K562 (cell line): ENCODE measurements around the gene CREB3L1. TPM values are rescaled to one million over a fixed set of nuclear protein-coding genes. Genes with fewer than 3 reads are reported as not detected.
A peak's percentile ranks its signal among the peaks of the same experiment; 100 is the strongest.

Experiments used
- CREB1 ChIP-seq, 2 experiments: sonication (generic) in 1 of 2; formaldehyde crosslinking in 1 of 2; IDR thresholded peaks; 2 replicates each; pipeline versions ENCODE4 v1.6.1 to v1.8.0; 2012 to 2022; ENCODE audit warnings: inconsistent platforms in 1 of 2, mild to moderate bottlenecking in 1 of 2, missing genetic modification reagents in 1 of 2, moderate library complexity in 1 of 2
- DPF2 ChIP-seq: fragments of 450-650 bp; IDR thresholded peaks from 2 replicates; pipeline ENCODE4 v1.6.1; 2016
- ELF4 ChIP-seq: fragments of 450-650 bp; formaldehyde crosslinking; IDR thresholded peaks from 2 replicates; pipeline ENCODE4 v1.4.0; 2022; ENCODE audit warnings: missing genetic modification characterization
- ETV1 ChIP-seq: fragments of 450-650 bp; conservative IDR thresholded peaks from 2 replicates; pipeline ENCODE4 v1.6.1; 2016; ENCODE audit warnings: missing genetic modification characterization, control low read depth, low read depth, missing compliant biosample characterization
- FOSL1 ChIP-seq: fragments of 200-800 bp; sonication (Bioruptor generic); conservative IDR thresholded peaks from 2 replicates; pipeline ENCODE4 v1.6.1; 2016; ENCODE audit warnings: missing genetic modification characterization, missing compliant biosample characterization
- JUN ChIP-seq, 2 experiments: sonication (generic) in 1 of 2; formaldehyde crosslinking in 1 of 2; IDR thresholded peaks; 2 replicates each; pipeline versions ENCODE4 v1.6.1 to v1.8.0; 2012 to 2022; ENCODE audit warnings: borderline replicate concordance in 2 of 2, mild to moderate bottlenecking in 2 of 2, improper control_type of control experiment in 1 of 2, low read depth in 1 of 2, low read length in 1 of 2, missing genetic modification reagents in 1 of 2
- MYC ChIP-seq, 2 experiments: fragments of 250-450 bp in 1 of 2; sonication (Bioruptor Pico) in 1 of 2; IDR thresholded peaks; 2 replicates each; pipeline versions ENCODE4 v1.5.1 to v1.6.1; 2012 to 2021; ENCODE audit warnings: low read depth in 2 of 2, borderline replicate concordance in 1 of 2, improper control_type of control experiment in 1 of 2, low read length in 1 of 2, mild to moderate bottlenecking in 1 of 2, moderate library complexity in 1 of 2
- POLR3A ChIP-seq: IDR thresholded peaks from 2 replicates; pipeline ENCODE4 v1.6.1; 2011; ENCODE audit warnings: borderline replicate concordance, mild to moderate bottlenecking, moderate library complexity; ENCODE audit not compliant: insufficient read length, insufficient read depth; ENCODE audit errors: extremely low read depth
- RNF2 ChIP-seq: sonication (generic); IDR thresholded peaks from 2 replicates; pipeline ENCODE4 v1.6.1; 2016
- SRSF7 ChIP-seq: fragments of 200-400 bp; formaldehyde crosslinking; optimal IDR thresholded peaks from 2 replicates; pipeline ENCODE3; 2017; ENCODE audit warnings: mild to moderate bottlenecking, low read depth, low read length
- TEAD4 ChIP-seq, 2 experiments: sonication (generic) in 1 of 2; formaldehyde crosslinking in 1 of 2; IDR thresholded peaks; 2 replicates each; pipeline versions ENCODE4 v1.6.1 to v1.8.0; 2012 to 2022; ENCODE audit warnings: borderline replicate concordance in 1 of 2, inconsistent platforms in 1 of 2, low read length in 1 of 2, mild to moderate bottlenecking in 1 of 2, missing genetic modification reagents in 1 of 2
- ZNF175 ChIP-seq: fragments of 200-800 bp; sonication (Bioruptor generic); IDR thresholded peaks from 2 replicates; pipeline ENCODE4 v1.6.1; 2016; ENCODE audit warnings: low read depth, mild to moderate bottlenecking, missing genetic modification characterization, missing compliant biosample characterization
- ZNF707 ChIP-seq: fragments of 250-450 bp; sonication (Bioruptor Pico); conservative IDR thresholded peaks from 2 replicates; pipeline ENCODE4 v1.8.0; 2022; ENCODE audit warnings: inconsistent platforms, mild to moderate bottlenecking, moderate library complexity
- polyA plus RNA-seq, 8 experiments: library from polyadenylated mRNA; depleted of rRNA in 4 of 8; stranded (reverse) in 5 of 8; unstranded in 3 of 8; fragments of >200 nt; fragmentation: Nextera tagmentation in 2 of 8; fragmentation: Illumina TruSeq in 1 of 8; extraction: Ambion mirVana in 2 of 8; extraction: Trizol in 1 of 8; gene quantifications; 2 replicates each; pipeline versions ENCODE4 v1.2.1 to v1.2.3, GENCODE V29; 2011 to 2014; ENCODE audit warnings: inconsistent platforms in 1 of 8, missing spikeins in 1 of 8
- total RNA-seq, 7 experiments: library from RNA; depleted of rRNA in 6 of 7; stranded (reverse); fragments of >200 nt in 6 of 7; fragmentation: Illumina TruSeq in 2 of 7; extraction: Trizol in 2 of 7; gene quantifications; 2 replicates each; pipeline versions ENCODE4 v1.2.1 to v1.2.3, GENCODE V29; 2011 to 2021; ENCODE audit warnings: low replicate concordance in 1 of 7
- TF ChIP-seq, protein P1 (sequence below): fragments of 450-650 bp; IDR thresholded peaks from 2 replicates; pipeline ENCODE4 v1.7.1; 2018; ENCODE audit warnings: mild to moderate bottlenecking, low read depth; ENCODE audit not compliant: partially characterized antibody
- TF ChIP-seq, protein P2 (sequence below): fragments of 250-450 bp; sonication (Bioruptor Pico); IDR thresholded peaks from 2 replicates; pipeline ENCODE4 v1.8.0; 2022; ENCODE audit warnings: inconsistent platforms, mild to moderate bottlenecking, moderate library complexity, borderline replicate concordance
- TF ChIP-seq, protein P3 (sequence below), 2 experiments: IDR thresholded peaks; 2 replicates each; pipeline ENCODE4 v1.6.1; 2011; ENCODE audit warnings: borderline replicate concordance in 1 of 2, control low read depth in 1 of 2, low read depth in 1 of 2, low read length in 1 of 2, mild to moderate bottlenecking in 1 of 2, mixed read lengths in 1 of 2, moderate library complexity in 1 of 2; ENCODE audit not compliant: insufficient read depth in 1 of 2, insufficient read length in 1 of 2, poor library complexity in 1 of 2, severe bottlenecking in 1 of 2; ENCODE audit errors: extremely low read depth in 1 of 2
- TF ChIP-seq, protein P4 (sequence below): fragments of 450-650 bp; formaldehyde crosslinking; IDR thresholded peaks from 2 replicates; pipeline ENCODE4 v1.4.0; 2020; ENCODE audit warnings: mild to moderate bottlenecking, mixed read lengths

CREB3L1 gene
- total and polyA plus RNA-seq, 9 of the 15 experiments (the other 6 are each of a cell fraction or from before 2014, with no cell fraction given), result 1.2 to 27.6 (median 3.7) TPM

DNA sequence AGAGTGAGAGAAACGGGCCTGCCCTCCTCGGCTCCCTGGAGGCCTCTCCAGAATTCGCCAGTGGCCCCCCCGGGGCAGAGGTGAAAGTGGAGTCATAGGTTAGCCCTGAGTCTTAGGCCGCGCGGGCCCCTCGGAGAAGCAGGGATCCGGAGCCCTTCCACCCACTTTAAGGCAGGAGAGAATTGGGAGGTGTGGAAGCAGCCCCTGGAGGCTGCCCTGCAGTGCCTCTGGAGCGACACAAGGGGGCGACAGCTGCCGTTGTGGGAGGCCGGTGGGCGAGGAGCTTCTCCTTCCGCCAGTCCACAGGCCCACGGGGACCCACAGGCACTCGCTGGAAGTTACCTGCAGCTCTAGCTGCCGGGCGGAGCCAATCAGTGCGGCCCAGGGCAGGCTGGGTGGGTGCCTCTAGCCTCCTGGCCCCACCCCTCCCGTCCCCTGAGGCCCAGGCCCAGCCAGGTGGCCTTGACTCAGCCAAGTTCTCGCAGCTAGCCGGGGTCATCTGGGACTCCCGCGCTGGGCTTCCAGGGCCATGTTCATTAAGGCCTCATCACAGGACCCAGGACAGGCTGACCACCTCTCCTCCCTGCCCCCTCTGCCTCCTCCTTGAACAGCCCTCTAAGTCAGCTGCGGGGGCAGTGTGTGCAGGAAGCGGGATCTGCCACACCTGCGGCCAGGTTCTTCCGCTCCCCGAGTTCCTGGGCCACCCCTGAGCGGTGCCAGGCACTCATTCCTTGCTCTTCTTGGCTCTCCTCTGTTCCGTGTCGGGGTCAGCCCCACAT is 74.8 kb downstream of the CREB3L1 start (continued):
- TF ChIP-seq JUN (IDR thresholded peaks at IDR 0.05; ENCODE audit: borderline replicate concordance, low read depth, low read length), result no peak
- TF ChIP-seq JUN (CRISPR knock-in tag; IDR thresholded peaks at IDR 0.05; ENCODE audit: borderline replicate concordance), result 0 out of 2 replicates have a peak, but pooled peaks have one; percentile 79
- TF ChIP-seq SRSF7, result no peak
- no peak for TF ChIP-seq MYC (IDR thresholded peaks at IDR 0.05; ENCODE audit: low read depth, low read length)
- TF ChIP-seq MYC (CRISPR knock-in tag; IDR thresholded peaks at IDR 0.05; ENCODE audit: borderline replicate concordance, low read depth), result no peak
- TF ChIP-seq, protein P1, sequence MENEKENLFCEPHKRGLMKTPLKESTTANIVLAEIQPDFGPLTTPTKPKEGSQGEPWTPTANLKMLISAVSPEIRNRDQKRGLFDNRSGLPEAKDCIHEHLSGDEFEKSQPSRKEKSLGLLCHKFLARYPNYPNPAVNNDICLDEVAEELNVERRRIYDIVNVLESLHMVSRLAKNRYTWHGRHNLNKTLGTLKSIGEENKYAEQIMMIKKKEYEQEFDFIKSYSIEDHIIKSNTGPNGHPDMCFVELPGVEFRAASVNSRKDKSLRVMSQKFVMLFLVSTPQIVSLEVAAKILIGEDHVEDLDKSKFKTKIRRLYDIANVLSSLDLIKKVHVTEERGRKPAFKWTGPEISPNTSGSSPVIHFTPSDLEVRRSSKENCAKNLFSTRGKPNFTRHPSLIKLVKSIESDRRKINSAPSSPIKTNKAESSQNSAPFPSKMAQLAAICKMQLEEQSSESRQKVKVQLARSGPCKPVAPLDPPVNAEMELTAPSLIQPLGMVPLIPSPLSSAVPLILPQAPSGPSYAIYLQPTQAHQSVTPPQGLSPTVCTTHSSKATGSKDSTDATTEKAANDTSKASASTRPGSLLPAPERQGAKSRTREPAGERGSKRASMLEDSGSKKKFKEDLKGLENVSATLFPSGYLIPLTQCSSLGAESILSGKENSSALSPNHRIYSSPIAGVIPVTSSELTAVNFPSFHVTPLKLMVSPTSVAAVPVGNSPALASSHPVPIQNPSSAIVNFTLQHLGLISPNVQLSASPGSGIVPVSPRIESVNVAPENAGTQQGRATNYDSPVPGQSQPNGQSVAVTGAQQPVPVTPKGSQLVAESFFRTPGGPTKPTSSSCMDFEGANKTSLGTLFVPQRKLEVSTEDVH, result peak; percentile 39
- no peak for TF ChIP-seq POLR3A
- no peak for TF ChIP-seq DPF2
- 0 out of 2 replicates have a peak, but pooled peaks have one; percentile 13 for TF ChIP-seq CREB1 (IDR thresholded peaks at IDR 0.05)
- no peak; the same call in 1 of the 2 replicates for TF ChIP-seq CREB1 (CRISPR knock-in tag; IDR thresholded peaks at IDR 0.05)
- no peak for TF ChIP-seq ZNF175 (CRISPR knock-in tag)
- TF ChIP-seq ETV1 (tag), result no peak
- TF ChIP-seq, protein P2, sequence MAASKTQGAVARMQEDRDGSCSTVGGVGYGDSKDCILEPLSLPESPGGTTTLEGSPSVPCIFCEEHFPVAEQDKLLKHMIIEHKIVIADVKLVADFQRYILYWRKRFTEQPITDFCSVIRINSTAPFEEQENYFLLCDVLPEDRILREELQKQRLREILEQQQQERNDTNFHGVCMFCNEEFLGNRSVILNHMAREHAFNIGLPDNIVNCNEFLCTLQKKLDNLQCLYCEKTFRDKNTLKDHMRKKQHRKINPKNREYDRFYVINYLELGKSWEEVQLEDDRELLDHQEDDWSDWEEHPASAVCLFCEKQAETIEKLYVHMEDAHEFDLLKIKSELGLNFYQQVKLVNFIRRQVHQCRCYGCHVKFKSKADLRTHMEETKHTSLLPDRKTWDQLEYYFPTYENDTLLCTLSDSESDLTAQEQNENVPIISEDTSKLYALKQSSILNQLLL (CRISPR knock-in tag), result no peak
- TF ChIP-seq, protein P3, sequence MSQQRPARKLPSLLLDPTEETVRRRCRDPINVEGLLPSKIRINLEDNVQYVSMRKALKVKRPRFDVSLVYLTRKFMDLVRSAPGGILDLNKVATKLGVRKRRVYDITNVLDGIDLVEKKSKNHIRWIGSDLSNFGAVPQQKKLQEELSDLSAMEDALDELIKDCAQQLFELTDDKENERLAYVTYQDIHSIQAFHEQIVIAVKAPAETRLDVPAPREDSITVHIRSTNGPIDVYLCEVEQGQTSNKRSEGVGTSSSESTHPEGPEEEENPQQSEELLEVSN (IDR thresholded peaks at IDR 0.05; ENCODE audit: borderline replicate concordance in 1 of 2, extremely low read depth in 1 of 2, insufficient read depth in 1 of 2, insufficient read length in 1 of 2, low read depth in 1 of 2, low read length in 1 of 2, poor library complexity in 1 of 2, severe bottlenecking in 1 of 2), result no peak
- TF ChIP-seq TEAD4 (IDR thresholded peaks at IDR 0.05; ENCODE audit: low read length), result no peak; the same call in 1 of the 2 replicates
- no peak for TF ChIP-seq TEAD4 (CRISPR knock-in tag; IDR thresholded peaks at IDR 0.05; ENCODE audit: borderline replicate concordance)
- TF ChIP-seq FOSL1 (tag), result no peak
- TF ChIP-seq RNF2, result no peak
- TF ChIP-seq ZNF707 (CRISPR knock-in tag), result no peak
- TF ChIP-seq, protein P4, sequence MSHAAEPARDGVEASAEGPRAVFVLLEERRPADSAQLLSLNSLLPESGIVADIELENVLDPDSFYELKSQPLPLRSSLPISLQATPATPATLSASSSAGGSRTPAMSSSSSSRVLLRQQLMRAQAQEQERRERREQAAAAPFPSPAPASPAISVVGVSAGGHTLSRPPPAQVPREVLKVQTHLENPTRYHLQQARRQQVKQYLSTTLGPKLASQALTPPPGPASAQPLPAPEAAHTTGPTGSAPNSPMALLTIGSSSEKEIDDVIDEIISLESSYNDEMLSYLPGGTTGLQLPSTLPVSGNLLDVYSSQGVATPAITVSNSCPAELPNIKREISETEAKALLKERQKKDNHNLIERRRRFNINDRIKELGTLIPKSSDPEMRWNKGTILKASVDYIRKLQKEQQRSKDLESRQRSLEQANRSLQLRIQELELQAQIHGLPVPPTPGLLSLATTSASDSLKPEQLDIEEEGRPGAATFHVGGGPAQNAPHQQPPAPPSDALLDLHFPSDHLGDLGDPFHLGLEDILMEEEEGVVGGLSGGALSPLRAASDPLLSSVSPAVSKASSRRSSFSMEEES (CRISPR knock-in tag), result no peak
- no peak for TF ChIP-seq ELF4 (CRISPR knock-in tag)
